HepG2 (cell line): ENCODE data around the gene ENTPD1. TPM values are rescaled to one million over a fixed set of nuclear protein-coding genes. Genes with fewer than 3 reads are reported as not detected.
"Not testable (repeated sequence)": the region's sequence is repeated elsewhere in the genome, so short reads cannot be mapped to it uniquely, and the experiment has no call there.

Experiments
- ATAC-seq: fragments of 200-7000 bp; cut with Tn5 transposase; 3 replicates; pipeline ENCODE4 v1.9.1; 2020; ENCODE audit warnings: mild to moderate bottlenecking, moderate library complexity
- BruUV-seq: library from RNA; stranded (reverse); fragments of 400-500 nt; replicated peaks from 2 replicates; lab custom pipeline; 2021; lab: Mats Ljungman, UMichigan
- CTCF ChIA-PET: fragments of 300-600 bp; formaldehyde crosslinking; extraction: SDS; loops from one replicate; lab custom pipeline; 2021; ENCODE audit warnings: low total read pairs, inconsistent platforms, low intra/inter-chr PET ratio; lab: Yijun Ruan, JAX
- POLR2A ChIA-PET: fragments of 350-600 bp; sonication (Branson Sonifier 250); formaldehyde crosslinking; loops from one replicate; lab custom pipeline; 2020; ENCODE audit warnings: antibody characterized with exemption, inconsistent platforms; lab: Yijun Ruan, JAX
- DNase-seq: peaks from one replicate; pipeline ENCODE4 v3.0.0-alpha.2; 2015; ENCODE audit warnings: low spot score
- FAIRE-seq: peaks from 3 replicates; lab custom pipeline; 2011; peaks lifted over from hg19 to GRCh38; lab: Jason Lieb, UNC
- H2AFZ ChIP-seq: one replicate; pipeline ENCODE4 v1.6.1; 2011; ENCODE audit warnings: low read length, inconsistent platforms
- H3K27ac ChIP-seq: fragments of 300-600 bp; 3 replicates; pipeline ENCODE4 v1.8.0; 2011; ENCODE audit warnings: mixed run types, mild to moderate bottlenecking, mixed read lengths, low read length, inconsistent platforms; ENCODE audit not compliant: insufficient read depth; ENCODE audit errors: extremely low read length
- H3K27me3 ChIP-seq, 2 experiments: fragments of 200-600 bp in 1 of 2; 2 replicates in 1 of 2; 3 replicates in 1 of 2; pipeline versions ENCODE4 v1.6.0 to v1.8.0; 2011; ENCODE audit warnings: low read length in 2 of 2, mild to moderate bottlenecking in 2 of 2, moderate library complexity in 2 of 2, inconsistent platforms in 1 of 2; ENCODE audit not compliant: insufficient read depth in 2 of 2, control insufficient read depth in 1 of 2
- H3K36me3 ChIP-seq, 2 experiments: fragments of 200-600 bp in 1 of 2; replicated peaks in 1 of 2; 2 replicates in 1 of 2; 3 replicates in 1 of 2; pipeline versions ENCODE4 v1.5.1 to v1.8.0; 2011; ENCODE audit warnings: low read length in 2 of 2, inconsistent platforms in 1 of 2; ENCODE audit not compliant: insufficient read depth in 2 of 2, control insufficient read depth in 1 of 2
- H3K4me1 ChIP-seq: 2 replicates; pipeline ENCODE4 v1.5.1; 2012; ENCODE audit warnings: low read length, inconsistent platforms; ENCODE audit not compliant: insufficient read depth
- H3K4me2 ChIP-seq: 2 replicates; pipeline ENCODE4 v1.6.0; 2011; ENCODE audit warnings: low read depth, low read length, inconsistent platforms
- H3K4me3 ChIP-seq, 3 experiments: fragments of 200-600 bp in 1 of 3; sonication (generic), shearing (Covaris generic) in 1 of 3; replicated peaks in 1 of 3; 2 replicates each; pipeline ENCODE4 v1.5.1; 2011 to 2016; ENCODE audit warnings: low read length in 3 of 3, inconsistent platforms in 2 of 3, low read depth in 2 of 3, mild to moderate bottlenecking in 2 of 3, control low read depth in 1 of 3, mixed read lengths in 1 of 3; ENCODE audit not compliant: insufficient read depth in 1 of 3
- H3K79me2 ChIP-seq: one replicate; pipeline ENCODE4 v1.6.1; 2011; ENCODE audit warnings: low read length, inconsistent platforms; ENCODE audit not compliant: insufficient read depth
- H3K9ac ChIP-seq: 2 replicates; pipeline ENCODE4 v1.6.0; 2011; ENCODE audit warnings: mild to moderate bottlenecking, low read depth, low read length, inconsistent platforms; ENCODE audit not compliant: insufficient read depth
- H3K9me3 ChIP-seq: 2 replicates; pipeline ENCODE4 v1.5.1; 2012; ENCODE audit warnings: mild to moderate bottlenecking, low read length
- H4K20me1 ChIP-seq: 2 replicates; pipeline ENCODE4 v1.6.0; 2011; ENCODE audit warnings: inconsistent platforms, mild to moderate bottlenecking, low read length, moderate library complexity; ENCODE audit not compliant: insufficient read depth
- BORCS8-MEF2B ChIP-seq: sonication (generic); formaldehyde crosslinking; IDR thresholded peaks from 2 replicates; pipeline ENCODE4 v1.8.0; 2022; ENCODE audit warnings: mild to moderate bottlenecking, missing genetic modification reagents
- EED ChIP-seq: sonication (generic); formaldehyde crosslinking; IDR thresholded peaks from 2 replicates; pipeline ENCODE4 v1.5.0; 2020; ENCODE audit warnings: mild to moderate bottlenecking, missing genetic modification reagents
- ELF3 ChIP-seq: IDR thresholded peaks from 2 replicates; pipeline ENCODE4 v1.6.1; 2016; ENCODE audit warnings: missing genetic modification reagents, missing compliant biosample characterization
- FOXA3 ChIP-seq: IDR thresholded peaks from 2 replicates; pipeline ENCODE4 v1.6.1; 2016; ENCODE audit warnings: missing genetic modification reagents, missing compliant biosample characterization
- FOXK1 ChIP-seq: sonication (generic); formaldehyde crosslinking; IDR thresholded peaks from 2 replicates; pipeline ENCODE4 v1.4.0; 2020; ENCODE audit warnings: low read depth, missing genetic modification reagents, borderline replicate concordance
- FOXP1 ChIP-seq, 2 experiments: fragments of 450-650 bp in 1 of 2; IDR thresholded peaks; 2 replicates each; pipeline ENCODE4 v1.6.1; 2017 to 2018; ENCODE audit warnings: antibody characterized with exemption in 1 of 2
- HDAC1 ChIP-seq: sonication (generic); formaldehyde crosslinking; IDR thresholded peaks from 2 replicates; pipeline ENCODE4 v1.5.1; 2020; ENCODE audit warnings: mild to moderate bottlenecking, missing genetic modification reagents
- HOXA3 ChIP-seq: sonication (generic); formaldehyde crosslinking; IDR thresholded peaks from 2 replicates; pipeline ENCODE4 v1.5.0; 2020; ENCODE audit warnings: missing genetic modification reagents
- MIXL1 ChIP-seq: IDR thresholded peaks from 2 replicates; pipeline ENCODE4 v1.6.1; 2016
- NCOA2 ChIP-seq: sonication (generic); formaldehyde crosslinking; IDR thresholded peaks from 2 replicates; pipeline ENCODE4 v1.8.0; 2022; ENCODE audit warnings: inconsistent platforms
- PITX1 ChIP-seq: sonication (generic); formaldehyde crosslinking; IDR thresholded peaks from 2 replicates; pipeline ENCODE4 v1.5.1; 2020; ENCODE audit warnings: mild to moderate bottlenecking, missing genetic modification reagents
- POGZ ChIP-seq: sonication (generic); formaldehyde crosslinking; IDR thresholded peaks from 2 replicates; pipeline ENCODE4 v1.4.0; 2020; ENCODE audit warnings: mild to moderate bottlenecking, missing genetic modification reagents
- ZBTB10 ChIP-seq: sonication (generic); formaldehyde crosslinking; IDR thresholded peaks from 2 replicates; pipeline ENCODE4 v1.4.0; 2020; ENCODE audit warnings: missing genetic modification reagents, borderline replicate concordance
- WGBS: methylation state at CpG from one replicate; pipeline ENCODE4 v1.1.6; 2017; ENCODE audit warnings: low lambda C conversion rate; 5-methylcytosine and 5-hydroxymethylcytosine counted together
- in situ Hi-C: cut with HindIII; loops from 2 replicates; pipeline ENCODE4 v1.10.0; 2017; ENCODE audit warnings: low pct_unique_long_range_greater_than_20kb; ENCODE audit not compliant: extremely low pct_ligation_motif_present
- intact Hi-C: fragments of 100-400 bp; cut with micrococcal nuclease; formaldehyde crosslinking; loops from one replicate; pipeline ENCODE4 v1.10.0; 2022; ENCODE audit not compliant: unreplicated experiment
- polyA plus RNA-seq, 8 experiments: library from polyadenylated mRNA; depleted of rRNA in 3 of 8; stranded (reverse) in 7 of 8; unstranded in 1 of 8; fragments of >200 nt; fragmentation: Illumina TruSeq in 4 of 8; extraction: Trizol in 4 of 8; gene quantifications; 2 replicates each; pipeline versions ENCODE4 v1.2.1 to v1.2.3, GENCODE V29; 2011 to 2016; ENCODE audit warnings: low read depth in 4 of 8, missing spikeins in 1 of 8, mixed read lengths in 1 of 8; ENCODE audit not compliant: insufficient read depth in 1 of 8
- total RNA-seq, 5 experiments: library from RNA; depleted of rRNA; stranded (reverse); fragments of >200 nt; fragmentation: Illumina TruSeq; extraction: Trizol; gene quantifications; 2 replicates each; pipeline ENCODE4 v1.2.3, GENCODE V29; 2016; ENCODE audit warnings: low read depth in 1 of 5
- TF ChIP-seq, protein P1 (sequence below): sonication (generic); formaldehyde crosslinking; IDR thresholded peaks from 2 replicates; pipeline ENCODE4 v1.8.0; 2022; ENCODE audit warnings: mild to moderate bottlenecking, missing genetic modification reagents

The ENTPD1 gene
- total and polyA plus RNA-seq, 2 of the 13 experiments (the other 11 are each of a cell fraction or from before 2014, with no cell fraction given) = 0.07 TPM

GRCh38 chr10:95800286-95800685 lies 44.3 kb downstream of the ENTPD1 start:
- CTCF ChIA-PET, H3K4me2 ChIP-seq, H3K4me3 ChIP-seq, POLR2A ChIA-PET, intact Hi-C loops, FAIRE-seq, H3K79me2 ChIP-seq, H2AFZ ChIP-seq, H3K36me3 ChIP-seq, DNase-seq, H3K4me1 ChIP-seq, H3K9me3 ChIP-seq, ATAC-seq, H3K27me3 ChIP-seq, H4K20me1 ChIP-seq, H3K9ac ChIP-seq, BruUV-seq, H3K27ac ChIP-seq, in situ Hi-C loops: not testable (repeated sequence)
- 11% methylated on average over 2 of the region's 2 CpGs for WGBS

- POLR2A ChIA-PET = interaction anchor here (2.1 kb wide), 1 partner anchor 30 kb away, joined by 6 read pairs; no protein-coding TSS in a partner anchor
- 0 out of 2 replicates have a peak, but pooled peaks have one; percentile 55 for TF ChIP-seq EED (CRISPR knock-in tag)
- TF ChIP-seq MIXL1 (CRISPR knock-in tag) = 0 out of 2 replicates have a peak, but pooled peaks have one; percentile 45
- TF ChIP-seq HOXA3 (CRISPR knock-in tag) = peak; percentile 58; the same call in 1 of the 2 replicates
- peak; percentile 75 for TF ChIP-seq HDAC1 (CRISPR knock-in tag)
- peak; percentile 38; the same call in 1 of the 2 replicates for TF ChIP-seq ELF3 (CRISPR knock-in tag)
- TF ChIP-seq FOXK1 (CRISPR knock-in tag) = peak; percentile 49; the same call in 1 of the 2 replicates
- not testable (repeated sequence) for TF ChIP-seq FOXP1 (IDR thresholded peaks at IDR 0.05)
- peak; percentile 71 for TF ChIP-seq FOXP1 (CRISPR knock-in tag; IDR thresholded peaks at IDR 0.05)
- peak; percentile 65; the same call in 1 of the 2 replicates for TF ChIP-seq NCOA2
- peak; percentile 70 for TF ChIP-seq POGZ (CRISPR knock-in tag)
- TF ChIP-seq, protein P1, sequence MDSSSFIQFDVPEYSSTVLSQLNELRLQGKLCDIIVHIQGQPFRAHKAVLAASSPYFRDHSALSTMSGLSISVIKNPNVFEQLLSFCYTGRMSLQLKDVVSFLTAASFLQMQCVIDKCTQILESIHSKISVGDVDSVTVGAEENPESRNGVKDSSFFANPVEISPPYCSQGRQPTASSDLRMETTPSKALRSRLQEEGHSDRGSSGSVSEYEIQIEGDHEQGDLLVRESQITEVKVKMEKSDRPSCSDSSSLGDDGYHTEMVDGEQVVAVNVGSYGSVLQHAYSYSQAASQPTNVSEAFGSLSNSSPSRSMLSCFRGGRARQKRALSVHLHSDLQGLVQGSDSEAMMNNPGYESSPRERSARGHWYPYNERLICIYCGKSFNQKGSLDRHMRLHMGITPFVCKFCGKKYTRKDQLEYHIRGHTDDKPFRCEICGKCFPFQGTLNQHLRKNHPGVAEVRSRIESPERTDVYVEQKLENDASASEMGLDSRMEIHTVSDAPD (CRISPR knock-in tag) = 0 out of 2 replicates have a peak, but pooled peaks have one; percentile 20
- peak; percentile 43; the same call in 1 of the 2 replicates for TF ChIP-seq ZBTB10 (CRISPR knock-in tag)
- TF ChIP-seq BORCS8-MEF2B (CRISPR knock-in tag) = 0 out of 2 replicates have a peak, but pooled peaks have one; percentile 45
- peak; percentile 69; the same call in 1 of the 2 replicates for TF ChIP-seq PITX1 (CRISPR knock-in tag)
- TF ChIP-seq FOXA3 (CRISPR knock-in tag) = peak; percentile 84
These were observed 50.9 kb downstream of the ENTPD1 start for GRCh38 chr10:95806687-95807380.

More at GRCh38 chr10:95806687-95807380, 50.9 kb downstream of the ENTPD1 start:
- intact Hi-C loops, H3K27me3 ChIP-seq, H3K9me3 ChIP-seq, H3K36me3 ChIP-seq, H3K79me2 ChIP-seq, H3K27ac ChIP-seq, CTCF ChIA-PET, H3K9ac ChIP-seq, BruUV-seq, in situ Hi-C loops, DNase-seq, H4K20me1 ChIP-seq, H2AFZ ChIP-seq: not testable (repeated sequence)
- Histone ChIP-seq H3K4me2 (peak overlapping the region; percentile 90), H3K4me3 (peak overlapping the region in 2 of 3 experiments; percentile 22 to 54; a peak in 3 of 6 replicates), H3K4me1 (peaks cover 26% of the 10 kb centered on the region)
- peak; percentile 42 for FAIRE-seq
- peak; percentile 64 for ATAC-seq
- 0% methylated on average over 9 of the region's 11 CpGs for WGBS
